SU-DHL-6 (cell line): Measurements from ENCODE around the gene PON1.

Experiments used
- CTCF ChIP-seq: fragments of 200-600 bp; sonication (generic); IDR thresholded peaks from one replicate; pipeline ENCODE4 v1.5.1; 2017; ENCODE audit warnings: antibody characterized with exemption, mild to moderate bottlenecking, low read length, moderate library complexity; ENCODE audit not compliant: insufficient read depth, poor library complexity, severe bottlenecking
- EZH2phosphoT487 ChIP-seq: fragments of 200-600 bp; sonication (generic), shearing (Covaris generic); conservative IDR thresholded peaks from 2 replicates; pipeline ENCODE4 v1.6.1; 2018; ENCODE audit warnings: mild to moderate bottlenecking, antibody characterized with exemption, low read length, moderate library complexity, mixed read lengths

- TF ChIP-seq EZH2phosphoT487 (no peak), CTCF (no peak)
Measured at GRCh38 chr7:95330961-95331337, 6.6 kb upstream of the PON1 start.
